Rectal smooth muscle tissue (tissue), 1 donor: ENCODE results near the gene BRS3.

ENCODE experiments used
- H3K27ac ChIP-seq: one replicate; pipeline ENCODE4 v1.7.0; 2013; ENCODE audit warnings: low read depth, low read length, inconsistent platforms
- H3K27me3 ChIP-seq: one replicate; pipeline ENCODE4 v1.7.0; 2013; ENCODE audit warnings: low read length; ENCODE audit not compliant: control insufficient read depth, insufficient read depth
- H3K36me3 ChIP-seq: one replicate; pipeline ENCODE4 v1.7.0; 2013; ENCODE audit warnings: low read length; ENCODE audit not compliant: control insufficient read depth, insufficient read depth
- H3K4me1 ChIP-seq: one replicate; pipeline ENCODE4 v1.7.0; 2013; ENCODE audit warnings: low read length; ENCODE audit not compliant: control insufficient read depth, insufficient read depth
- H3K4me3 ChIP-seq: one replicate; pipeline ENCODE4 v1.7.0; 2013; ENCODE audit warnings: low read length
- H3K9ac ChIP-seq: one replicate; pipeline ENCODE4 v1.7.0; 2013; ENCODE audit warnings: low read length

BRS3 gene

DNA sequence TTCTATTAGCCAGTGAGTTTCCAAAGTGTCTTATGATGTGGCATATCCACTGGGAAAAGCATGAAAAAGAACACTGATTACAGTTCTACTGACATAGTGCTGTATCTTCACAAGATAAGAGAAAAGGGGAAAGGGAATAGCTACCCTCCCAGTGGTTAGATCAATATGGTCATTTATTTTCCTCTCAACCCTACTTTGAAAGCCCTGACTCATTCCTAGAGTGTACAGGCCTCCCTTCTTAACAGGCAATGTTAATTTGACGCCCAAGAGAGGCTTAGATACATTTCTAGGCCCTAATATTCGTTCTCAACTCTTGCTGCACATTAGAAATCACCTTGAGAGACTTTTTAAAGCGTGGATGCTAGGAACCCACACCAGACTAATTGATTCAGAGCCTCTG is 20.4 kb upstream of the BRS3 start:
- no peak overlapping the region for H3K4me3 ChIP-seq
- H3K27ac ChIP-seq = no peak overlapping the region
- H3K4me1 ChIP-seq = no peaks in the 10 kb centered on the region
- H3K9ac ChIP-seq = no peak overlapping the region
- no peaks in the 10 kb centered on the region for H3K36me3 ChIP-seq
- no peaks in the 10 kb centered on the region for H3K27me3 ChIP-seq

GRCh38 chrX:136468391-136469103 is 19.2 kb upstream of the BRS3 start:
- Histone ChIP-seq H3K27ac (no peak overlapping the region), H3K4me3 (no peak overlapping the region), H3K36me3 (no peaks in the 10 kb centered on the region), H3K4me1 (no peaks in the 10 kb centered on the region), H3K27me3 (peaks cover 4% of the 10 kb centered on the region), H3K9ac (no peak overlapping the region)

DNA sequence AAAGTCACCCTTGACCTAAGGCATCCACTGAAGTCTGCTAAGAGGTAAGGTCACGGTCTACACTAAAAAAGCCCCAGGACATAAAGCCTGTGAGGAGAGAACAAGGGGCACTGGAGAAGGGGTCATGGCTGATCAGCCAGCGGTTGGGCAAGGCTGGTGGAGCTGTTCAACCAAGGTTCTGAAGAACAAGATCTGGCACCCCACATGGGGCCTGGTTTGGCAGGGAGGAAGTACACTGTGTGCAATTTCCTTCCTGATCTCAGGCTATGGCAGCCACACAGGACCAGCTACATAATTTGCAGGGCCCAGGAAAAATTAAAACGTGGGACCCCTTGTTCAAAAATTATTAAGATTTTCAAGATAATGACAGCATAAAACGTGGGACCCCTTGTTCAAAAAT is 14.1 kb upstream of the BRS3 start:
- Histone ChIP-seq H3K27ac (no peak overlapping the region), H3K36me3 (no peaks in the 10 kb centered on the region), H3K4me3 (no peak overlapping the region), H3K9ac (no peak overlapping the region), H3K4me1 (no peaks in the 10 kb centered on the region), H3K27me3 (peaks cover 4% of the 10 kb centered on the region)

- H3K36me3 ChIP-seq = no peaks in the 10 kb centered on the region
- no peak overlapping the region for H3K27ac ChIP-seq
- H3K4me3 ChIP-seq = no peak overlapping the region
- no peaks in the 10 kb centered on the region for H3K4me1 ChIP-seq
- H3K9ac ChIP-seq = no peak overlapping the region
- peaks cover 4% of the 10 kb centered on the region for H3K27me3 ChIP-seq
Observed at GRCh38 chrX:136475236-136475635, 12.5 kb upstream of the BRS3 start.

DNA sequence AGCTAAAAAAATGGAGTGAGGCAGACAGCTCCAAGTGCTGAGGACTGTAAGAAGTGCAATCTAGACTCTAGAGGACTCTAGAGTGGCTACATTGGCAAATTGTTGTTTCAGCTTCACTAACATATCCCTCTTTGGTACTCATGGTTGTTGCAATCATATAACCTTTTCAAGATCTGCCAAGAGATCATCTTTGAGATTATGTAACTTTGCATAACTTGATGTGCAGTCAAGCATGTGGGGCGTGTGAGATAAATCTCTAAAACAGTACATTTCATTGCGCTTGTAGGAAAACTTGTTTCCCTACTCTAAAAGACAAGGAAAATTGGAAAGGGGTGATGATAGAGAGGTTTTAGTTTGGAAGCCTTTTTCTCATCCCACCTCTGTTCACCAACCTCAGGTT is 11.2 kb upstream of the BRS3 start:
- Histone ChIP-seq H3K4me3 (no peak overlapping the region), H3K27ac (no peak overlapping the region), H3K36me3 (no peaks in the 10 kb centered on the region), H3K27me3 (peaks cover 4% of the 10 kb centered on the region), H3K4me1 (no peaks in the 10 kb centered on the region), H3K9ac (no peak overlapping the region)

GRCh38 chrX:136477026-136477425 is 10.7 kb upstream of the BRS3 start:
- peaks cover 4% of the 10 kb centered on the region for H3K27me3 ChIP-seq
- no peaks in the 10 kb centered on the region for H3K36me3 ChIP-seq
- no peaks in the 10 kb centered on the region for H3K4me1 ChIP-seq
- H3K4me3 ChIP-seq = no peak overlapping the region
- no peak overlapping the region for H3K9ac ChIP-seq
- no peak overlapping the region for H3K27ac ChIP-seq

GRCh38 chrX:136480383-136480782 is 7.4 kb upstream of the BRS3 start:
- no peaks in the 10 kb centered on the region for H3K27me3 ChIP-seq
- H3K4me1 ChIP-seq = no peaks in the 10 kb centered on the region
- no peak overlapping the region for H3K27ac ChIP-seq

GRCh38 chrX:136488706-136489105 is 959 bp downstream of the BRS3 start:
- Histone ChIP-seq H3K36me3 (no peaks in the 10 kb centered on the region), H3K4me3 (no peak overlapping the region), H3K4me1 (no peaks in the 10 kb centered on the region), H3K27me3 (no peaks in the 10 kb centered on the region), H3K9ac (no peak overlapping the region), H3K27ac (no peak overlapping the region)

More at GRCh38 chrX:136480383-136480782, 7.4 kb upstream of the BRS3 start:
- no peaks in the 10 kb centered on the region for H3K36me3 ChIP-seq
- no peak overlapping the region for H3K4me3 ChIP-seq
- no peak overlapping the region for H3K9ac ChIP-seq

DNA sequence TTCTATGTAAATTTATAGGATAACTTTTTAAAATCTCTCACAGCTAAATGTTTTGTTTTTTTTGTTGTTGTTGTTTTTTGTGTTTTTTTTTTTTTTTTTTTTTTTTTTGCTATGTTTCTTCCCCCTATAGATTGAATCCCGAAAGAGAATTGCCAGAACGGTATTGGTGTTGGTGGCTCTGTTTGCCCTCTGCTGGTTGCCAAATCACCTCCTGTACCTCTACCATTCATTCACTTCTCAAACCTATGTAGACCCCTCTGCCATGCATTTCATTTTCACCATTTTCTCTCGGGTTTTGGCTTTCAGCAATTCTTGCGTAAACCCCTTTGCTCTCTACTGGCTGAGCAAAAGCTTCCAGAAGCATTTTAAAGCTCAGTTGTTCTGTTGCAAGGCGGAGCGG is 4.1 kb downstream of the BRS3 start:
- Histone ChIP-seq H3K4me3 (no peak overlapping the region), H3K27ac (no peak overlapping the region), H3K36me3 (no peaks in the 10 kb centered on the region), H3K4me1 (no peaks in the 10 kb centered on the region), H3K9ac (no peak overlapping the region), H3K27me3 (no peaks in the 10 kb centered on the region)

GRCh38 chrX:136493011-136493410 is 5.3 kb downstream of the BRS3 start:
- no peaks in the 10 kb centered on the region for H3K4me1 ChIP-seq
- H3K4me3 ChIP-seq = no peak overlapping the region
- H3K36me3 ChIP-seq = no peaks in the 10 kb centered on the region
- H3K9ac ChIP-seq = no peak overlapping the region
- no peaks in the 10 kb centered on the region for H3K27me3 ChIP-seq
- H3K27ac ChIP-seq = no peak overlapping the region

DNA sequence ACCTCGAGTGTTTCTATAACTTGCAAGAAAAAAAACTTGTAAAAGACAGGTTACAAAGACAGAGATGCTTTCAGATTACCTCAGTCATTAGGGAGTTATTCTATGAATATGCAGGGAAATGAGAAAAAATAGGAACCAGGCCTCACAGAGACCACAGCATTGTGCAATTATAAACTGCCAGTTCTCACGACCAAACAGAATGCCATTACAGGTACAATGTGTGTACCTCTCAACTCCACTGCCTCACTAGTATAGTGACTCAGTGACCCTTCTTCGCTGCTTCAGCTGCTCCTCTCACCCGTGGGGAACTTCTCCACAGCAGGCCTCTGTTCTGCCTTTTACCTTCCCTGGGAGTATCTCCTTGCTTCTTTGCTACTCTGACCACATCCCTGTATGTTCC is 7.3 kb downstream of the BRS3 start:
- no peak overlapping the region for H3K4me3 ChIP-seq
- no peak overlapping the region for H3K27ac ChIP-seq
- no peaks in the 10 kb centered on the region for H3K4me1 ChIP-seq
- H3K36me3 ChIP-seq = no peaks in the 10 kb centered on the region
- no peak overlapping the region for H3K9ac ChIP-seq
- no peaks in the 10 kb centered on the region for H3K27me3 ChIP-seq

DNA sequence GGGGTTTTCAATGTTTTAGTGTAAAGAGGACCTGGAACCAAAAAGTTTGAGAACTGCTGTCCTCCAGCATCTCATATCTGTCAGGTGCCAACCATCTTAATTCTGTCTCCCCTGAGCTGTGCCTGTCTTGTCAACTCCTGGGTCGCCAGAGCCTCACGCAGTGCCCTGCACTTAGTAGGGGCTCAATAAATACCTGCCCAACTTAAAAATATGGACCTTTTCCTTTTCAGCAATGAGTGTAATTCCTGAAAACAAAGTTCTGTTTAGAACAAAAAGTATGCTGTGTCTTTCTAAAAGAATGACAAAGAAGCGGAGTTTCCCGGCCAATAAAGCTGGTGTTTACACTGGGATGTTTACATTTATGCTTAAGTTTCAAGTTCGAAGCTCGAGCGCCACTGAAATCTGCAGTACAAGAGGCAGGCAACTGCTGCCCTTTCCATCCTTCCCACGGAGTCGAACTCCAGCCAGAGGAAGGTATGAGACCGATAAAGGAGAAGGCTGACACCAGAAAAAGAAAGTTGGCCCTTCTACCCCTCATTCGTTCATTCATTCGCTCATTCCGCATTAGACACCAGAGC is 8.5 kb downstream of the BRS3 start:
- peak overlapping the region; percentile 51 for H3K4me3 ChIP-seq
- H3K27me3 ChIP-seq = no peaks in the 10 kb centered on the region
- peak overlapping the region; percentile 87 for H3K27ac ChIP-seq
- no peaks in the 10 kb centered on the region for H3K36me3 ChIP-seq
- no peaks in the 10 kb centered on the region for H3K4me1 ChIP-seq
- no peak overlapping the region for H3K9ac ChIP-seq
